PFSK-1 (cell line): ENCODE results near the gene FNBP1.

ENCODE experiments used
- FOXP2 ChIP-seq: optimal IDR thresholded peaks from 2 replicates; pipeline ENCODE3; 2011; ENCODE audit warnings: borderline replicate concordance, control low read depth, inconsistent platforms; ENCODE audit not compliant: insufficient read depth; ENCODE audit errors: extremely low read length, extremely low read depth
- POLR2AphosphoS5 ChIP-seq: IDR thresholded peaks from 2 replicates; pipeline ENCODE4 v1.6.1; 2012; ENCODE audit warnings: low read depth, mild to moderate bottlenecking, control low read depth, low read length, moderate library complexity
- REST ChIP-seq, 2 experiments: IDR thresholded peaks; 2 replicates each; pipeline versions ENCODE4 v1.6.1 to v1.8.0; 2011 to 2012; ENCODE audit warnings: low read depth in 2 of 2, low read length in 2 of 2, control low read depth in 1 of 2, inconsistent platforms in 1 of 2, mild to moderate bottlenecking in 1 of 2, moderate library complexity in 1 of 2; ENCODE audit not compliant: insufficient read depth in 1 of 2
- SIN3A ChIP-seq: IDR thresholded peaks from 2 replicates; pipeline ENCODE4 v1.6.1; 2012; ENCODE audit warnings: mild to moderate bottlenecking, low read length, moderate library complexity, borderline replicate concordance; ENCODE audit not compliant: insufficient read depth
- TAF1 ChIP-seq: IDR thresholded peaks from 2 replicates; pipeline ENCODE4 v1.6.1; 2012; ENCODE audit warnings: low read length, control low read depth, borderline replicate concordance; ENCODE audit not compliant: insufficient read depth

The FNBP1 gene

GRCh38 chr9:129954868-129955550 lies 88.0 kb downstream of the FNBP1 start:
- no peak for TF ChIP-seq SIN3A
- TF ChIP-seq TAF1 = no peak
- no peak for TF ChIP-seq POLR2AphosphoS5

GRCh38 chr9:129953736-129954135 lies 89.3 kb downstream of the FNBP1 start:
- TF ChIP-seq POLR2AphosphoS5 (no peak), TAF1 (no peak), FOXP2 (no peak), REST (IDR thresholded peaks at IDR 0.05; ENCODE audit: insufficient read depth in 1 of 2, low read depth in 2 of 2, low read length in 2 of 2) (no peak), SIN3A (no peak)

- TF ChIP-seq TAF1 (no peak), REST (IDR thresholded peaks at IDR 0.05; ENCODE audit: insufficient read depth in 1 of 2, low read depth in 2 of 2, low read length in 2 of 2) (no peak), POLR2AphosphoS5 (no peak), SIN3A (no peak), FOXP2 (no peak)
Observed at GRCh38 chr9:129952337-129952736, 90.7 kb downstream of the FNBP1 start.

GRCh38 chr9:129949821-129950220 lies 93.2 kb downstream of the FNBP1 start:
- no peak for TF ChIP-seq SIN3A
- no peak for TF ChIP-seq POLR2AphosphoS5
- no peak for TF ChIP-seq FOXP2

GRCh38 chr9:129946246-129946995 lies 96.6 kb downstream of the FNBP1 start:
- TF ChIP-seq TAF1 = no peak
- TF ChIP-seq REST (IDR thresholded peaks at IDR 0.05; ENCODE audit: insufficient read depth in 1 of 2, low read depth in 2 of 2, low read length in 2 of 2) = no peak
- no peak for TF ChIP-seq FOXP2
- no peak for TF ChIP-seq POLR2AphosphoS5
- no peak for TF ChIP-seq SIN3A

GRCh38 chr9:129945314-129945713 lies 97.7 kb downstream of the FNBP1 start:
- TF ChIP-seq TAF1 (no peak), REST (IDR thresholded peaks at IDR 0.05; ENCODE audit: insufficient read depth in 1 of 2, low read depth in 2 of 2, low read length in 2 of 2) (no peak), POLR2AphosphoS5 (no peak), SIN3A (no peak), FOXP2 (no peak)
